Measurements from ENCODE around the gene LRRC8B.
A peak's percentile ranks its signal among the peaks of the same experiment; 100 is the strongest.

Gene LRRC8B

GRCh38 chr1:89633800-89634625 is 109.4 kb downstream of the LRRC8B start:
- peak; percentile 27 for DNase-seq (ENCODE audit: low spot score)

GRCh38 chr1:89635825-89636815 is 111.5 kb downstream of the LRRC8B start:
- DNase-seq (ENCODE audit: low spot score), result no peak

- no peak for DNase-seq (ENCODE audit: low spot score)
Measured at GRCh38 chr1:89637496-89637895, 112.9 kb downstream of the LRRC8B start.

GRCh38 chr1:89640440-89640839 is 115.8 kb downstream of the LRRC8B start:
- no peak for DNase-seq (ENCODE audit: low spot score)

- no peak for DNase-seq (ENCODE audit: low spot score)
Measured at GRCh38 chr1:89641781-89642180, 117.2 kb downstream of the LRRC8B start.

- no peak for DNase-seq (ENCODE audit: low spot score)
Measured at GRCh38 chr1:89643577-89643976, 118.9 kb downstream of the LRRC8B start.

- DNase-seq (ENCODE audit: low spot score), result no peak
Measured at GRCh38 chr1:89644119-89644814, 119.6 kb downstream of the LRRC8B start.

GRCh38 chr1:89646259-89646658 is 121.6 kb downstream of the LRRC8B start:
- no peak for DNase-seq (ENCODE audit: low spot score)
